A673 (cell line): ENCODE results near the gene CIBAR2.

Source experiments
- EZH2 ChIP-seq: fragments of 200-600 bp; sonication (generic); IDR thresholded peaks from 2 replicates; pipeline ENCODE4 v1.6.1; 2017; ENCODE audit warnings: borderline replicate concordance, low read depth, mild to moderate bottlenecking, mixed read lengths, antibody characterized with exemption, low read length; ENCODE audit not compliant: poor library complexity, severe bottlenecking
- TF ChIP-seq, protein P1 (sequence below): fragments of 300-800, 200-600 bp; sonication (generic); conservative IDR thresholded peaks from 2 replicates; pipeline ENCODE4 v1.5.1; 2017; ENCODE audit warnings: low read depth, mild to moderate bottlenecking, antibody characterized with exemption, low read length, moderate library complexity, mixed read lengths

GRCh38 chr16:85082173-85083050 lies 29.9 kb downstream of the CIBAR2 start:
- TF ChIP-seq, protein P1, sequence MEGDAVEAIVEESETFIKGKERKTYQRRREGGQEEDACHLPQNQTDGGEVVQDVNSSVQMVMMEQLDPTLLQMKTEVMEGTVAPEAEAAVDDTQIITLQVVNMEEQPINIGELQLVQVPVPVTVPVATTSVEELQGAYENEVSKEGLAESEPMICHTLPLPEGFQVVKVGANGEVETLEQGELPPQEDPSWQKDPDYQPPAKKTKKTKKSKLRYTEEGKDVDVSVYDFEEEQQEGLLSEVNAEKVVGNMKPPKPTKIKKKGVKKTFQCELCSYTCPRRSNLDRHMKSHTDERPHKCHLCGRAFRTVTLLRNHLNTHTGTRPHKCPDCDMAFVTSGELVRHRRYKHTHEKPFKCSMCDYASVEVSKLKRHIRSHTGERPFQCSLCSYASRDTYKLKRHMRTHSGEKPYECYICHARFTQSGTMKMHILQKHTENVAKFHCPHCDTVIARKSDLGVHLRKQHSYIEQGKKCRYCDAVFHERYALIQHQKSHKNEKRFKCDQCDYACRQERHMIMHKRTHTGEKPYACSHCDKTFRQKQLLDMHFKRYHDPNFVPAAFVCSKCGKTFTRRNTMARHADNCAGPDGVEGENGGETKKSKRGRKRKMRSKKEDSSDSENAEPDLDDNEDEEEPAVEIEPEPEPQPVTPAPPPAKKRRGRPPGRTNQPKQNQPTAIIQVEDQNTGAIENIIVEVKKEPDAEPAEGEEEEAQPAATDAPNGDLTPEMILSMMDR, result no peak
- no peak for TF ChIP-seq EZH2
